Motor neuron (in vitro differentiated cells): ENCODE measurements around the gene MEI4. TPM values are rescaled to one million over a fixed set of nuclear protein-coding genes. Genes with fewer than 3 reads are reported as not detected.

Experiments
- ATAC-seq, 8 experiments: fragments of 200-7000 bp; cut with Tn5 transposase; replicated peaks in 6 of 8; 2 replicates each; pipeline ENCODE4 v1.8.0; 2021; ENCODE audit warnings: mild to moderate bottlenecking in 8 of 8, moderate library complexity in 8 of 8
- H3K27ac ChIP-seq, 2 donors: fragments of 250-450 bp; sonication (Bioruptor Pico); 2 replicates each; pipeline ENCODE4 v1.9.0; 2021; ENCODE audit warnings: antibody characterized with exemption in 2 of 2, mild to moderate bottlenecking in 2 of 2, moderate library complexity in 1 of 2
- H3K4me1 ChIP-seq, 2 donors: fragments of 250-450 bp; sonication (Bioruptor Pico); replicated peaks in 1 of 2; 2 replicates each; pipeline ENCODE4 v1.6.1; 2021; ENCODE audit warnings: antibody characterized with exemption in 2 of 2, mild to moderate bottlenecking in 2 of 2, moderate library complexity in 1 of 2
- H3K4me3 ChIP-seq, 5 donors: fragments of 250-450 bp; sonication (Bioruptor Pico); 2 replicates each; pipeline ENCODE4 v1.9.0; 2021; ENCODE audit warnings: antibody characterized with exemption in 5 of 5, mild to moderate bottlenecking in 5 of 5, moderate library complexity in 4 of 5
- WGBS, 10 experiments: fragments of 450-650 bp; shearing (Covaris generic); methylation state at CpG; one replicate each; pipeline ENCODE4 v1.0.0; 2022; 5-methylcytosine and 5-hydroxymethylcytosine counted together
- in situ Hi-C, 9 experiments: fragments of 400-800 bp; cut with MboI; loops; one replicate each; pipeline ENCODE4 v1.15.0; 2021; ENCODE audit warnings: low sequenced_read_pairs in 9 of 9, low pct_unique_long_range_greater_than_20kb in 2 of 9; ENCODE audit not compliant: unreplicated experiment in 9 of 9
- total RNA-seq, 8 experiments: library from RNA; unstranded; fragments of 300-600 nt; gene quantifications; 2 replicates each; pipeline versions ENCODE4 v1.2.3 to v1.2.4, GENCODE V29; 2022

MEI4 gene, protein sequence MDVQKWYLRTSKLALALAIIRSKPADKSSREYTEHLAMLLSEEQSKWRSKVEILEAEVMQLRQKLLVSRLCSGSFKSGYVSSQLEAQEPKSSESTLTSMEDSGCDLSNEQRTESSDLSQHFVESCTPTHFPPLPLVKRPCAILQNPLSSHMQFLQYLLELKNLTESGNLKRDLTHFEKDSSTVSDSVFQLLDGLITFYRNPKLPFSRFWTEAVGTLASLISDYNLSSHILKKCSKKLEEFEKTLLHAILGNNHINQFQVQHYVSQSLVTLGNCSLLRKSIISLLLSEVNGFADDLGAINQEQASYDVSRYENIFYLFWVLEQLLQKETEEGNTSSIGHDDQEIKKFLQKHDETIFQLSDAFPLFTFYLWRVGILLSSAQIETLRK
- under 1 TPM in 6 of 8 experiments, not detected in 2; 0.04 to 0.19 (median 0.05) TPM for total RNA-seq

GRCh38 chr6:77652739-77653138 is at the start of gene MEI4:
Gene MEI4 (plus strand): TSS chr6:77653039. CDS start chr6:77690672, 37,633 bp downstream.
- no peak within 1 kb of the TSS for H3K27ac ChIP-seq
- ATAC-seq, result no peak
- WGBS, 10 experiments, result 17 to 100% (median 63%) methylated on average over 1 to 2 of the region's 2 CpGs; no CpG with 5 or more reads in 2 of the 10 experiments
- in situ Hi-C loops, result no loop called here
- H3K4me1 ChIP-seq, result no peaks in the 10 kb centered on the region
- no peak within 1 kb of the TSS for H3K4me3 ChIP-seq

DNA sequence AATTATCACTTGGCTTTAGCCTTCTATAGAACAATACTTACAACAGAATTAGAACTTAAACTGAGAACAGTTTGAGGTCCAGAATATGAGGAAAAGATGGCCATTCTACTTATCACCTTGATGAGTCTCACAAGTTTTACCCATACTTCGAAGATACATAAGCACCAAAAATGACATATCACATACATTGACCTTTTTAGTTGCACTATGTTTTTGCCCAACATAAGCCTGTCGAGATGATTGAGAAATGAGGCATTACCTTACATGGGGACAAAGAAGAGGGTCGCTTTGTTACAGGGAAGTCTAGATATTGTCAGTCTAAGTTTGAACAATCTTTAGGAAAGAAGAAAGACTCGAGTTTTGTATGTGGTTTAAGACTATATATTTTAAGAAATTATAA is 48.4 kb upstream of the MEI4 start:
- no peaks in the 10 kb centered on the region for H3K4me1 ChIP-seq
- in situ Hi-C loops, result no loop called here
- 0 to 79% (median 44%) methylated on average over 1 to 4 of the region's 4 CpGs; no CpG with 5 or more reads in 1 of the 10 experiments for WGBS, 10 experiments
- no peak overlapping the region for H3K4me3 ChIP-seq
- ATAC-seq, result no peak
- no peak overlapping the region for H3K27ac ChIP-seq

DNA sequence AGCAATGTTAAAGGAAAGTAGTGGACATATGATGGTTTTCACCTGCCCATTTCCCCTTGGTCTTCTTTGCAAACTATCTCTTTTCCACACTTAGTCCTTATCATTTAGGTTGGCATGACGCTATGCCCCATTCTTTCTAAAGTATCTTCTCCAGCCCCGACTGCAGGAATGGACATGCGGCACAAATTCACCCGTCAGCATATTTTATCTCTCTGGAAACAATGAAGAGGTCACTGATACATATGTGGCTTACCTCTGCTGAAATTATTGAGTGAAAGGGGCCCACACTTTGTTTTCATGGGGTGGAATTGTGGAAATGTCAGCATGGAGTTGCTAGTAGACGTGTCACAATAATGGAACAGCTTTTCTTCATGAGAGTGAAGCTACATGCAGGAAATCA is 45.8 kb upstream of the MEI4 start:
- Histone ChIP-seq H3K4me1 (no peaks in the 10 kb centered on the region), H3K4me3 (no peak overlapping the region), H3K27ac (no peak overlapping the region)
- ATAC-seq, result no peak
- in situ Hi-C loops, result no loop called here
- 3 to 100% (median 83%) methylated on average over 1 to 5 of the region's 5 CpGs; no CpG with 5 or more reads in 1 of the 10 experiments for WGBS, 10 experiments

GRCh38 chr6:77609106-77609505 is 43.7 kb upstream of the MEI4 start:
- in situ Hi-C loops, result no loop called here
- 20 to 100% methylated on average over 1 of the region's 1 CpG; no CpG with 5 or more reads in 8 of the 10 experiments for WGBS, 10 experiments

DNA sequence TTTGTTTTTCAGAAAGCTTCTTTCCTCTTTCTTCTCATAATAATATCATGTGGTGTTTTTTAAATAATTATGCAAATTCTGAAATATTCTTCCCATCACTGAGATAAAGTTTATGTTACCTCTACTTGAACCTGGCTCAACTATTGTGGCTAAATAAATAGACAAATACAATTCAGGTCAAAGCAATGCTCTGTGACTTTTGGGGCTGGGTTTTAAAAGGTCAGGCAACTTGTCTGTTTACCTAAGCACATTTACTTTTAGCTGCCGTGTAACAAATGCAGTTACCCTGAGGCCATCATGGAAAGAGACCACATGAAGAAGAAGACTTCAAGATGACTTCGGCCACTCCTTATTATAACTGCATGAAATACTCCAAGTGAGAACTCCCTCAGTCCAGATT is 33.7 kb upstream of the MEI4 start:
- in situ Hi-C loops, result no loop called here
- Histone ChIP-seq H3K4me1 (no peaks in the 10 kb centered on the region), H3K4me3 (no peak overlapping the region), H3K27ac (no peak overlapping the region)
- WGBS, 10 experiments, result 0 to 88% (median 50%) methylated on average over 1 to 2 of the region's 2 CpGs; no CpG with 5 or more reads in 1 of the 10 experiments
- ATAC-seq, result peak in 1 of 8 experiments; percentile 5

More at GRCh38 chr6:77609106-77609505, 43.7 kb upstream of the MEI4 start:
- no peak for ATAC-seq
- H3K4me1 ChIP-seq, result no peaks in the 10 kb centered on the region
- no peak overlapping the region for H3K4me3 ChIP-seq
- H3K27ac ChIP-seq, result no peak overlapping the region

- peak in 3 of 8 experiments; percentile 96 to 98 (median 97) for ATAC-seq
- Histone ChIP-seq H3K27ac (no peak overlapping the region), H3K4me3 (no peak overlapping the region), H3K4me1 (no peaks in the 10 kb centered on the region)
- 0 to 100% (median 67%) methylated on average over 1 of the region's 1 CpG; no CpG with 5 or more reads in 1 of the 10 experiments for WGBS, 10 experiments
- in situ Hi-C loops, result no loop called here
These were observed 32.5 kb upstream of the MEI4 start for GRCh38 chr6:77620278-77620882.

- H3K27ac ChIP-seq, result no peak overlapping the region
- ATAC-seq, result no peak
- no peak overlapping the region for H3K4me3 ChIP-seq
- 41 to 100% (median 80%) methylated on average over 2 to 5 of the region's 5 CpGs for WGBS, 10 experiments
- no peaks in the 10 kb centered on the region for H3K4me1 ChIP-seq
- in situ Hi-C loops, result no loop called here
These were observed 28.3 kb upstream of the MEI4 start for GRCh38 chr6:77624515-77624914.

DNA sequence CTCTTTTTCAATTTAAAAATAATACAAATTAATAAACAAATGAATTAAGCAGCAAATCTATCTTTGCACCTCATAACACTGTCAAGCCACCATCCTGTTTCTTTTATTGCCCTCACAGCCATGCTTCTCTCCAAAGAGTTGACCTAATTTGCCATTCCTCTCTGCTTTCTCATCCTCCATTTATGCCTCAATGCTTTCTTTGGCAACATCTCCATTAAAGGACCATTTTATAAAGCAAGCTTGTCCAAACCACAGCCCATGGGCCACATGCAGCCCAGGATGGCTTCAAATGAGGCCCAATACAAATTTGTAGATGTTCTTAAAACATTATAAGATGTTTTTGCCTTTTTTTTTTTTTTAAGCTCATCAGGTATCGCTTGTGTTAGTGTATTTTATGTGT is 26.4 kb upstream of the MEI4 start:
- in situ Hi-C loops, result no loop called here
- no peak for ATAC-seq
- 29 to 100% (median 86%) methylated on average over 1 of the region's 1 CpG; no CpG with 5 or more reads in 4 of the 10 experiments for WGBS, 10 experiments
- no peaks in the 10 kb centered on the region for H3K4me1 ChIP-seq
- H3K4me3 ChIP-seq, result no peak overlapping the region
- H3K27ac ChIP-seq, result no peak overlapping the region

GRCh38 chr6:77630014-77630413 is 22.8 kb upstream of the MEI4 start:
- H3K4me1 ChIP-seq, result no peaks in the 10 kb centered on the region
- no peak overlapping the region for H3K27ac ChIP-seq
- in situ Hi-C loops, result no loop called here
- H3K4me3 ChIP-seq, result no peak overlapping the region
- no peak for ATAC-seq
- 0 to 100% (median 78%) methylated on average over 1 to 2 of the region's 2 CpGs for WGBS, 10 experiments

DNA sequence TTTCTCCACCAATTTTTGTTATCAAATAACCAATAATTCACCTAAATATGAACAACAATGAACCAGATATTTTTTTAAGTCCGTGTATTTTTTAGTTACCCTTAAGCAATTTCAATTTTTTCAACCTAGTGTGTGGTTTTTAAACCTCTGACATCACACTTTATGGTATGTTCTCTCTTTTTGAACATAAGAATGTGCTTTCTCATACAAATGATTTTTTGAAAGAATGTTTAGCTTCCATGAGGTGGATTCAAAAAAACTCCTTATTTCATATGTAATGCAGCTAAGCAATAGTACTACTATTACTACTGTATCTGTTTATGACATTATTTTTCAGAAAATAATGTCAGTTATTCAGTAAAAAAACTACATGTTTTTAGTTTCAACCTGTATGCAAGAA is 19.4 kb upstream of the MEI4 start:
- 0 to 100% (median 81%) methylated on average over 1 of the region's 1 CpG for WGBS, 10 experiments
- ATAC-seq, result no peak
- no peak overlapping the region for H3K4me3 ChIP-seq
- H3K27ac ChIP-seq, result no peak overlapping the region
- H3K4me1 ChIP-seq, result no peaks in the 10 kb centered on the region
- in situ Hi-C loops, result no loop called here

GRCh38 chr6:77633993-77634715 is 18.7 kb upstream of the MEI4 start:
- ATAC-seq, result peak in 1 of 8 experiments; percentile 25
- in situ Hi-C loops, result no loop called here
- H3K4me1 ChIP-seq, result no peaks in the 10 kb centered on the region
- WGBS, 10 experiments, result 0 to 100% (median 76%) methylated on average over 1 of the region's 1 CpG; no CpG with 5 or more reads in 6 of the 10 experiments
- no peak overlapping the region for H3K27ac ChIP-seq
- no peak overlapping the region for H3K4me3 ChIP-seq

- WGBS, 10 experiments, result 44 to 98% (median 90%) methylated on average over 3 to 15 of the region's 16 CpGs
- Histone ChIP-seq H3K4me1 (no peaks in the 10 kb centered on the region), H3K27ac (no peak overlapping the region), H3K4me3 (no peak overlapping the region)
- ATAC-seq, result no peak
- in situ Hi-C loops, result no loop called here
These were observed 14.6 kb upstream of the MEI4 start for GRCh38 chr6:77638129-77638830.
